DMS153 (cell line): ENCODE results near the gene DMTF1.

Experiments
- DNase-seq: peaks from one replicate; lab custom pipeline; 2025; lab: John Stamatoyannopoulos, UW

Gene DMTF1

DNA sequence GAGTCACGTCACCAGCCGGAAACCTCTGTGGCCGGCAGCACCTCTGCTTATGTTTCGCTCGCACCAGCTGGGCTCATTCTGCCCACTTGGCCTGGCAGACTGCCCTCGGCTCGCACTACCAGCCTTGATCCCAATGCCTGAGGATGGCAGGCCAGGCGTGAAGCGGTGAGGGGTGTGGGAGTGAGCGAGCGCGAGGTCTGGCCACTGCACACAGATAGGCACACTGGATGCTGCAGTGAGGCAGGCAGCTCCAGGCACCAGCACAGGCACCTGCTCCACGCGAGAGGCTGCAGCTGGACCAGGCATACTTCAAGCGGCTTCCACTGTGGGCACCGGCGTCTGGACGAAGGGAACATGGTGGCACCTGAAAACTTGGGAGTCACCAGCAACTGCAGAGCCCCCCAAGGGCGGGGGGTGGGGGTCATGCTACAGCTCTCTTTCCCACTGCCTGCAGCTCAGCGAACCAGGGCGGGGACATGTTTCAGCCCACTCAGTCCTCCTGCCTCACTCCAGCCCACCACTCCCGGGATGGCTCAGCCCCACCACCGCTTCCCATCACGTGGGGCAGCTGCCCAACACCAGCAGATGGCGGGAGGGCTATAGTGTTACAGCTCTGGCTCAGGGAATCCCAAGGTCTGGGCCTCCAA lies 5.4 kb upstream of the DMTF1 start:
- DNase-seq: no peak

DNA sequence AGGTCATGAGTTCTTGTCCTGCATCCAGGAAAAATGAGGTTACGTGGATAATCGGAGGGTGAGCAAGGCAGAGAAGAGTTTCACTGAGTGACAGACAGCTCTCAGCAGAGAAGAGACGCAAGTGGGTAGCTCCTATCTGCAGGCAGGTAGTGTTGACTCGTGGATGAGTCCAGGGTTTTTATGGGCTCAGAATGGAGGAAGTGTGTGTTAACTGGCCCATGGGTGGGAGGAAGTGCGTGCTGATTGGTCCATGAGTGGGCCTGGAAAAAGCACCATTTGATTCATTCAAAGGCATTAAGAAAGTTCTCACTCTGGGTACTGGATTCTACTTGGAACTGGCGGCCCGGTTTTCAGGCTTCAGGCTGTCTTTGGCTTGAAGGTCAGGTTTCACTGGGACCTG lies 4.8 kb upstream of the DMTF1 start:
- DNase-seq: no peak

DNA sequence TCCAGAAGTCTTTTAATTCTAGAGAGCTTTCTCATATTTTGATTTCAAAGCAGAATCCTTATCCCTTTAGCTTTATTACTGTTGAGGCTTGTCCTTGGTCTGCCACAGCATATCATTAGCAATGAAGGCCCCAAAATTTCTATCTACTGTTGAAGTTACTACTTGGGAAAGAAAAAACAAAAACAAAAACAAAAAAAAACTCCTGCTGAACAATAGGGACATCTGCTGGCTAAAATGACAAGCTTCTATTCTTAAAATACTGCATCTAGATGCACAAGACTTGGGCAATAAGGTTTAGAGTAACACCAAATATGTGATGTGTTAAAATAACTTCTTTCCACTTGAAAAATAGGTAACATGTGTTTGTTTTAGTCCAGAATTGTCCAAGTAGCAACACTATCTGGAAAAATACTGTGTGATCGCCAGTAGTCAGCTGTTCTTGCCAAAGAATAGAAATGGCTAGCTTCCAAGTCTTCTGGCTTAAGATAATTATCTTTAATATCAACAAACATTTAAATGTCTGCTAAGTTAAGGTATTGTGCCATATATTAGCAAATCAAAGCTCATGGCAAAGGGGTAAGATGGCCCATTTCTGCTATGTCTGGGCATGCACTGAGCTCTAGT lies 3.8 kb upstream of the DMTF1 start:
- no peak for DNase-seq

DNA sequence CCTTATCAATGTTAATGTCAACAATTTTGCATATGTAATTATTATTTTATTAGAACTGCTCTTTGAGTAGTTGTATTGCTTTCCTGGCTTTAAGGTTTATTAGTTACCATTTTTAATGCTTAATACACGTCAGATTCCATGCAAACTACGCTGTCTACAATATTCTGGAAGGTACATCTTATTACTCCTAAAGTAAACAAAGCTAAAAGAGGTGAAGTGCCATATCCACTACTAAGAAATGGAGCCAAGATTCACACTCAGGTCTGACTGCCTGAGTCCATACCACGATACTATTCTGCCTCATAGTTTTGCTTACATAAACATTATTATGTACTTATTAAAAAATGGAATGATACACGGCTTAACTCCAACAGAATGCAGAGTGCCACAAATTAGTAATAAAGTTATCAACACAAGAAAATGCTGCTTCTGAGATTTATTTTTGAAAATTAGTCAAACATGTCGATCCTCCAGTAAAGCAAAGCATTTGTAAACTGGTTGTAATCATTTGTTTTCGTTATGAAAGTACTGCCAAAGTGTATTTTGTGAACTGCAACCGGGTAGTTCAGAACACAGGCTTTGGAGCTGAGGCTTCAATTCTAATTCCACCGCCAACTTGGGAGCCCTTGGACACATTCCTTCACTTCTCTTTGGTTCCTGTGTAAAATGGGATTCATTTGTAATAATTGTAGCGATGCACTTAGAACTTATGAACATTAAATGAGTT lies 1.1 kb upstream of the DMTF1 start:
- no peak for DNase-seq

DNA sequence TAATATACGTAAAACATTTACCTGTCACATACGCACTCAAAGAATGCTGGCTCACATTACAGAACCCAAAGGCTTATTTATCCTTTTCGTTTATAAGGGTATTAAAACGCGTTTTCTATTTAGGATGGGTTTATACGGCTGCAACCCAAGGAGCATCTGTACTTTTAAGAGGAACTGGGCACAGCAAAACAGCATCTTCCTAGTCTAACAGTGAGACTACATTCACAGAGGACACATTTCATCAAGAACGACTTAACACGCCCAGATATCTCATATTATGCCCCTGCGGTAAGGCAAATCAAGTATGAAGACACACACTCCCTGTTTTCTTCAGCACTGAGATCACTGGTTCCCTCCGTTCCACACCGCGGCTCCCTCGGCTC lies 533 bp upstream of the DMTF1 start:
- no peak for DNase-seq

DNA sequence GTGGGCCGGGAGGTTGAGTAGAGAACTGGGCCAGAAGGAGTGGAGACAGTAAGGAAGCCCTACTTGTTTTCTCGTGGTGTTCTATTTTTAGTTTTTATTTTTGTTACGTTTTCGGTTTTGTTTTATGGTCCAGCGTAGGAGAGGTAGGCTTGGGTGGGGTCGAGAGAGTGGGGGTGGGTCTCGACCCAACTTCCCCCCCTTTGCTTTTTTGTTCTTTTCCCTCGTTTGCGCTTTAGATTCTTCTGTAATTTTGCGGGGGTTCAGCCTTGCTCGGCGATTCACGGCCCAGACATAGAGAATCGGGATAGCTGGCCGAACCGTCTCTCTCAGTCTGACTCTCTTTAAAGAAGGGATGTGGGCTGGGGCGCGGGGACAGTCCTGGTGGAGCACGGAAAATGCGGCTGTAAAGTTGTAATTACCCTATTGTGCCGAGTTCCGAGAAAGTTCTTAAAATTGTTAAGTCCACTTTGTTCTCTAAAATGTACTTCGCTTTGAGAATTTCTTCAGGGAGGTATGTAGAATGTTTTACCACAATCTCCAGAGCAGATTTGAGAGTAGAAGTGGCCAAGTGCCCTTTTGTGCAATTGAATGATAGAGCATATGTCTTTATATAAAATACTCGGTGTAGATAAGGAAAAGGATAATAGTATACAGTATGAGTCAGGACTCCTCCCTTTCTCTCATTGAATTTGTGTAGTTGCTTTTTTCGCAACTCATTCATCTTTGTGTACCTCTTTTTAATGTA lies 816 bp downstream of the DMTF1 start:
- DNase-seq: no peak

DNA sequence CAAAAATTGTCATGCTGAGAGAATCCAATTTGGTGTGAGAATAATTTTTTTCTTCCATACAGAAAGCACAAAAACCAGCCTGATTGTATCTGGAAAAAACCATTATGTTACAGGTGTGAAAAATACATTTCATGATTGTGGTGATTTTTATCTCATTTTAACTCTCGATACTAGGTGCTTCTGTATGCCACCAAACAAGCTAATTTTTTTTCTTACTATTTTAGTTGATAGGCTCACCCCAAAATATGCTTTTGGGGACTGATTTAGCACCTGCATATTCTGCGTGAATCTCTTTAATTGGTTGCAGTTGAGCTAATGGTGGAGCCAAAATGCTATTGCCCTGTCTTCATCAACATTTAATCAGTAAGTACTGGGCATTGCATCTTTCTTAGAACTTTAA lies 1.9 kb downstream of the DMTF1 start:
- DNase-seq: no peak

DNA sequence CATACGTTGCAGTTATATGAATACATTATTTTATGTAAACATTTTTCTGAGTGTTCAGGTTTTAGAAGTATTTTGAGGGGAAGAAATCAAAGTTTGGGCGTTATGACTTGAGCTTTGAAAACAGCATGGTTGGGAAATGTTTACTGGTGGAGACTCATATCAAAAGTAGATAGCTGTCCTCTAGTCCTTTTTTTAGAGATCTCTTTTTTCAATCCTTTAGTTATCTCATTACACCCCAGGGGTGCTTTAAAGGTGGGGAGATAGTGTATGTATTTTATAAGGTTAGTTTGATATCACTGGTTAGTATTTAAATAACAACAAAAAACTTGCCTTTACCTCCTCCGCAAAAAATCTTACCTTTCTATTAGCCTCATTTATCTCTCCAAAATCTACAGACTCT lies 2.3 kb downstream of the DMTF1 start:
- no peak for DNase-seq

DNA sequence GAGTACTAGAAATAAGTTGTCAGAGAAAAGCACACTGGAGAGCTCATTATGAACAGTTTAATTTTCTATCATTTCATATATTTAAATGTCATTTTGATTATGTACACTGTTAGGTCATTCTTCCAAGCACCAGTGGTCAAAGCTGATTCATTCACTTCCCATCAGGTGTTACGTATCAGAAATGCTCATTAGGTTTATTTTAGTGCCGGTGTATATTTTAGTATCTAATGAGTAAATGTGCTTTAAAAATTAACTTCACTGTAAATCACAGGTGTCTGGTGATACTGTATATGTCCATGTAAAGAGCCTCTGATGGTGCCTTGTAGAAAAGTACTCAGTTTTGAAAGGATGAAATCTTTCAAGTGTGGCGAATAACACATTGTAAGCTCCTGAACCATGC lies 3.5 kb downstream of the DMTF1 start:
- no peak for DNase-seq

DNA sequence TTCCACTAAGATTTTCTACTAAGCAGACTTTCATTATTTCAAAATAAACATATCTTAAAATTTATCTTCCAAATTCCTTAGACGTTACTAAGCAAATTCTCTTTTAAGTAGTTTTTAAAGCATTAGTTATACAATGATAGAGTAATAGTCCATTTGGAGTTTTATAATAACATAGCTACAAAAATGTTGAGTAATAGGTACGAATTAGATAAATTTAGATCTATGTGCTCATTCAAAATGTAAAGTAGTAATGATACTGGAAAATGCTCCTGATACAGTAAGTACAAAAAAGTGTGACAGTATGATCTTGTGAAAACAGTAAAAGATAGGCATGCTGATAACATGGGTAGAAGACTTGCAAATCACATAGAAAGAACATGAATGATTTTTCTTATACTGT lies 4.5 kb downstream of the DMTF1 start:
- DNase-seq: no peak

DNA sequence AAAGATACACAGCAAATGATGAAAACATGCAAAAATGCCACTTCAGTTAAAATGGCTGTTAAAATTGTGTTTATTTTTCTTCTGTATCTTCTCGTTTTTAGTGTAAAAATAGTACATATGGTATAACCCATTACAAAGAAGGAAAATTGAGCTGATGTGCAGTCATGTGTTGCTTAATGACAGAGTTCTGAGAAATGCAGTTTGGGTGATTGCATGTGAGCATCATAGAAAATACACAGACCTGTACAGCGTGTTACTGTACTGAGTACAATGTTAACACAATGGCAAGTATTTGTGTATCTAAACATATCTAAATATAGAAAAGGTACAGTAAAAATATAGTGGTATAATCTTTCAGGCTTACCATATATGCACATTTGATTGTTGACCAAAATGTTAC lies 7.3 kb downstream of the DMTF1 start:
- DNase-seq: no peak

DNA sequence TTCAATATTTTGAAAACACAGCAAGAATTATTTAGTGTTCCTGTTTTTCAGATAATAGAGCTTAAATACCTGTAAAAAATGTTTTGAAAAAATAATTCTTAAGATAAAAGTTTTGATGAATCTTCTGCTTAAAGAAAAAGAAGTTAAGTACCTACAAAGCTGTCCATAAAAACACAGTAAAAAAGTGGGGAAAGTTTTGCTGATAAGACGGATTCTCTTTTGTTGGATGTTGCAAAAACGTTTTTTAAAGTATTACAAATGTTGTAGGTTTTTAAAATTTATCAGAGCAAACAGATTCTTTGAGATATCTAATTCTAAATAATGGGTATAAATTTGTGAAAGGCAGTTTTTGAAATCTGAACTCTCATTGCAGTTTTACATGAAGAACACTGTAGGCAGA lies 12.2 kb downstream of the DMTF1 start:
- no peak for DNase-seq

DNA sequence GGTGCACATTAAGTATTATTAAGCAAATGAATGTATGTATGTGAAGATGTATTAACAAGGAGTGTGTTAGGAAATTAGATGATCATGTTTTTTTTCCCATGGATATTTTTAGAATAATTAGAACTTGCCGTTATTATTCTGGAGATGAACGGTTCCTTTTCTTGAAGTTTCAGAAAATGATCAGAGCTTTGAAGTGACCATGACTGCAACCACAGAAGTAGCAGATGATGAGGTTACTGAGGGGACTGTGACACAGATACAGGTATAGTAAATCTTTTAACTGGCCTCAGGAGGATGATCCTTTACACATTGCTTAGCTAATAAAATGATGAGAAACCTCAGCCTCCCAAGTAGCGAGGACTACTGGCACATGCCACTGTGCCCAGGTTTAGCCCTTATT lies 18.6 kb downstream of the DMTF1 start:
- DNase-seq: no peak

DNA sequence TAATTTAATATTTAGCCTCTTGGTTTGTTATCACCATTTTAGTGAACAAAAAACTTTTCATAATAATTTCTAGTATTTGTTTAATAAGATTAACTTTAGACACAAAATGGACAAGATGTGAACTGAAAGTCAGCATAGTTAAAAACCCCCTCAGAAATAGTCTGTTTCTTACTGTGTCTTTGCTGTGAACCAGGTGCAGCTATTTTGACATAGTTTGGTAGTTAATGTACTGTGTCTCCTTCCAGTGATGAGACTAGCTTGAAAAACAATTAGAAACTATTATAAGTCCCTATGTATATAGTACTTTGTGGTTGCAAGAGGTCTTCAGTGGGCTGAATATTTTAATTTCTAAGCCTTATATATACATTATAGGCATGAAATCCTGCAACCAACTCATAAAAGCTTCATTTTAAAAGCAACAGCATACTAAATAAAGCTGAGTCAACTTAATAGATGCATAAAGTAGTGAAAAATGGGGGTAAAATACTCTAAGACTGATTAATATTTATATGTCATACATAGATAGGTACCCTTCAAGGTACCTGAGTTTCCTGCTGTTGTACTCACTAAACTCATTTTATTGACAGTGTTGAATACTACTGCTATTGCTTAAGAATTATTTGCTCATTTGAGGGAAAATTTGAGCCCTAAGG lies 19.2 kb downstream of the DMTF1 start:
- no peak for DNase-seq

DNA sequence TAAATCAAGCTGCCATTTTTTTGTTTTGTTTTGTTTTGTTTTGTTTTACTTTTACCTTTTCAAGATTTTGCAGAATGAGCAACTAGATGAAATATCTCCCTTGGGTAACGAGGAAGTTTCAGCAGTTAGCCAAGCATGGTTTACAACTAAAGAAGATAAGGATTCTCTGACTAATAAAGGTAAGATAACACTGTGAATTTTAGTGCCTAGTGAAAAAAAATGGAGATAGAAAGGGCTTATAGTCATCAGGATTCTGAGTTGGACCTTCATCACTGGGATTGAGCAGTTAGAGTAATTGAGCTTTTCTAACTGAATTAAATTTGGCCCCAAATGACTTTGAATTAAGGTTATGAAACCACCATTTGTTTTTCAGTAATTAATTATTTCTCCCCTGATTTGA lies 21.2 kb downstream of the DMTF1 start:
- DNase-seq: no peak

DNA sequence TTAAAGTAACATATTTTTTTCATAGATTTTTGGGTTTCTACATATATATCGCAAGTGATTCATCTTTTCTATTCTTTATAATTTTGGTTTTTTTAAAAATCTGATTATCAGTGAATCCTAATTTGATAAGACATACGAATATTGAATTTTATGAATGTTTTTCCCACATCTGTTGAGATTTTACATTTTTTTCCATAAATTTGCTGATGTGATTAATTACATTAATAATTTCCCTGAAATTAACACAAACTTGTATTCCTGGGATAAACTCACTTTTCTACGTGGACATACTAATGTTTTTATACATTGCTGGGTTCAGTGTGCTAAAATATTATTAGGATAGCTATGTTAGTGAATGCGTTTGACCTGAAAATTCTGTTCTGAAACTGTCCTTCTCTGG lies 26.1 kb downstream of the DMTF1 start:
- no peak for DNase-seq

DNA sequence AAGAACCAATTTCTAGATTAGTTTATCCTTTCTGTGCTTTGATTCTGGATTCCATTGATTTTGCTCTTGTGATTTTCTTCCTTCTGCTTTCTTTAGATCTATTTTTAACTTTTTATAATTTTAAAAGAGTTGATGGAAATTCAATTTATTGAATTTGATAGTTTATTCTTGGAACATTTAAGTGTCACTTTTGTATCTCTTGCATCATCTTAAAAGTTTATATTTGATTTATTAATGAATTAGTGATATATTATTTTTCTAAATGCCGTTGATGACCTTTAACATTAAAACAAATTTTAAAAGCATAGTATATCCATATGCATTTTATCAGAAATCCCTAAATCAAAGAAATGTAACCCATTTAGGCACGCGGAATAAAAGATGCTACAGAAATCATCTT lies 26.9 kb downstream of the DMTF1 start:
- no peak for DNase-seq

DNA sequence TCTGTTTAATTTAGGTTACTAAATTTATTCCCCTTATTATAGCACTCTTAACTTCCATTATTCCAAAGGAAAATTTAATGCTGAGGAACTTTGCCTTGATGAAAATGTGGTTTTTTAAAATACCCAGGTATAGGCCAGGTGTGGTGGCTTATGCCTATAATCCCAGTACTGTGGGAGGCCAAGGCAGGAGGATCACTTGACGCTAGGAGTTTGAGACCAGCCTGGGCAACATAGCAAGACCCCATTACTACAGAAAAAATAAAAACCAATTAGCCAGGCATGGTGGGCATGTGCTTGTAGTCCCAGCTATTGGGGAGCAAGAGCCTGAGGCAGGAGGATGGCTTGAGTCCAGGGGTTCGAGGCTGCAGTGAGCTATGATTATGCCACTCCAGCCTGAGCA lies 34.9 kb downstream of the DMTF1 start:
- no peak for DNase-seq

DNA sequence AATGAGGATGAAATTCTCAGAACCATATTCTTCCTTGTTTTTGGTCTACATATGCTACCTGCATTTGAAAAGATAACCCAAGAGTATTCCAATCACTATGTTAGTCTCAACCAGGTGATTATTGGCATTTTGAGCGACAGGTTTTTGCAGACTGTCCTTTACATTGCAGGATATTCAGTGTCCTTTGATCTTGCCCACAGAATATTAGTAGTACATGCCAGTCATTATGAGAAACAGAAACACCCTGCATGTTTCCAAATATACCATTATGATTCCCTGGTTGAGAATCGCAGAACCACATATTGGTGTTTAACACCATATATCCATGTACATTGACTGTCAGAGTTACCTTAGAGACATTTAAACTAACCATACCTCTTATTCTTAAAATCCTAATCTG lies 36.7 kb downstream of the DMTF1 start:
- DNase-seq: no peak

DNA sequence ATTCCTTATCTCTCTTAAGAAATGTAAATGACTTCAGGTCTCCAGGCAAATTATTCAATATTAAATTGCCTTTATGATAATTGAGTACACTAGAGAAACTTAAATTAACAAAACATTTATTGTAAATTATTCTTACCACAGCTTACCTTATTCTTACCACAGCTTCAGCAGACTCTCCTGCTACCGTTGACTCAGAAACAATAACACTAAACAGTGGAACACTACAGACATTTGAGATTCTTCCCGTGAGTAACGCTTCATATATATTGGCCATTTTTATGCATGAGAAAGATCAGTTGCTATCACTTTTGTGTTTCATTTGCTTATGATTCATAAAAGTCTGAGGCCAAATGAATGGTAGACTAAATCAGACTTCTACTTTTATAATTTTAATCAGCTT lies 38.5 kb downstream of the DMTF1 start:
- no peak for DNase-seq

DNA sequence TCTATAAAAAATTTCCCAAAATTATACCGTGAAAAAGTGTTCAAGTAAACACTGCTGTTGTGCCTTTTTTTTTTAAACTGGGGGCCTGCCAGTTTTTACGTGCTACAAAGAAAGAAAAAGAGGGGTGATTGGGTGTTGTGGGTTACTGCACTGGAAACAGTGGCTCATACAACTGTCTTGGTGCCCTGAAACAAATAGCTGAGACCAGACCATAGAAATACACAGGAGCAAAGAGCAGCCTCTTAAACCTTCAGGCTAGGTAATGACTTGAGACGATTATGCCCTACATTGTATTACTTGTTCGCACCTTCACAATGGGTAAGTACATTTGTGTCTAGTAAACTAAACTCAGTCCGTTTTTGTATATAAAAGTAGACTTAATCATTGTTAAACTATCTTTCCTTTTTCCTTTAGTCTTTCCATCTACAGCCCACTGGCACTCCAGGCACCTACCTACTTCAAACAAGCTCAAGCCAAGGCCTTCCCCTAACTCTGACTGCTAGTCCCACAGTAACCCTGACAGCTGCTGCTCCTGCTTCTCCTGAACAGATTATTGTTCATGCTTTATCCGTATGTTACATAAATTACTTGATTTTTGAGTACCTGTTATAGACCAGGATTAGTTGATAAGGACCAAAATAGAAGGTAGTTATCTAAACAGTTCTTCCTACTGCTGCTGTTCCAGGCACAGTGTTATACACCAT lies 40.7 kb downstream of the DMTF1 start:
- no peak for DNase-seq

DNA sequence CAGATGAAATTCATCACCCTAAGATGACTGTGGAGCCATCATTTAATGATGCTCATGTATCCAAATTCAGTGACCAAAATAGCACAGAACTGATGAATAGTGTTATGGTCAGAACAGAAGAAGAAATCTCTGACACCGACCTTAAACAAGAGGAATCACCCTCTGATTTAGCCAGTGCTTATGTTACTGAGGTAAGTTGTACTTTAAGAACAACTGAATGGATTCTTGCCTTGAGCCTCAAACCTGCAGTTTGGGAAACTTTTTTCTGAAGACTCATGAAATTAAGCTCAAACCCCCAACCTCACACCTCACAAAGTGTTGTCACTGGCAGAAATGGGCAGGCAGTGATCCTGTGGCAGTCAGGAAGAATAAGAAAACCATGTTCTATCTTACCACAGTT lies 41.7 kb downstream of the DMTF1 start:
- no peak for DNase-seq
